GM18502 (cell line): ENCODE data around the gene MEIS2.

Experiments
- ATAC-seq: cut with Tn5 transposase; IDR thresholded peaks from one replicate; pipeline ENCODE4 v1.9.1; 2021; ENCODE audit warnings: mild to moderate bottlenecking; ENCODE audit not compliant: unreplicated experiment, poor library complexity

Gene MEIS2

DNA sequence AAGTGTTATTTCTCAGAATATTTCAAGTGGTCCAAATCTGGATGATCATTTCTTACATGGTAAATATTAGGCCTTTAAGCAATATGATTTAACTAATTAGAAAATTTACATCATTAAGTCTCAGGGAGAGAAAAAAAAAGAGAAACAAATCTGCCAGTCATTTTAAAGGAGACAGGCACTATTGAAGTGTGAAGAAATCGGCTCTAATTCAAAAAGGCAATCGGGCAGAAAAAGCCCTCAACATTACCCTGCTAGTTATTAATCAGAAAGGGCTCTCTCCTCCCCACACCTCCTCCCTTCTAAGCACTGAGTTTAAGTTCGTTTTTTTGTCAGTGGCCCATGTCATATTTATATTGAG lies 215.9 kb downstream of the MEIS2 start:
- ATAC-seq, result no peak

DNA sequence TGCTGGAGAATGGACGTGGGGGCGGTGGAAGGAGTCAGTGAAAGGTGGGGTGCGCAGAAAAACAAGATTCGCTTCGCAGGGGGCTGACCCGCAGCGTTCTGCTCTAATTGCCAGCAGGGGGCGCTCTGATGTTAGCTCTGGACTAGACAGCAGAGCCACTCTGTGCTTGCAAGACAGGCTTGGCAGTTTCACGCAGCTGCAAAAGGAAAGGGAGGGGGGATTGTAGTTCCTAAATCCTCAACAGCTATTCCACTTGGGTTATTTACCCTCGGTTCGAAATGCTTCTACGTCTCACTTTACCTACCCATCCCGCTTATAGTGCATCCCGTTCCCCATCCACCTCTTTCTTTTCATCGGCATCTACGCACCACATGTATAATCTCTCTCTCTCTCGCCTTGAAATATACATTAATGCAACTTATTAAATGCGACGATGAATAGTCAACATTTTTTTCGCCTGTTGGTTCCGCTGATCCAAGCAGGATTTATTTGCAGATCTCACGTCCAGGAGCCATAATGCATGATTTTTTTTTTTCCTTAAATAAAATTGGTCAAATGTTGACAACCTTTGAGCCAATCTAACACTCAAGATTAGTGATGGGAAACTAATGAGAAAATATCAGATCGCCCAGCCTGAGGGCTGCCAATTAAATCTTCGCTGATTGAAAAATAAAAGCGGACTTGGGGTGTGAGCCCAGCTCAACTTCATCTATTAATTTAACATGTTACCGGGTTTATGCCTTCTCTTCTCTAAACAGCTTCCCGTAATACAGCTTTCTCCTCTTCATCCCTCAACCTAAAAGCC lies 216.4 kb downstream of the MEIS2 start:
- peak; percentile 92 for ATAC-seq

DNA sequence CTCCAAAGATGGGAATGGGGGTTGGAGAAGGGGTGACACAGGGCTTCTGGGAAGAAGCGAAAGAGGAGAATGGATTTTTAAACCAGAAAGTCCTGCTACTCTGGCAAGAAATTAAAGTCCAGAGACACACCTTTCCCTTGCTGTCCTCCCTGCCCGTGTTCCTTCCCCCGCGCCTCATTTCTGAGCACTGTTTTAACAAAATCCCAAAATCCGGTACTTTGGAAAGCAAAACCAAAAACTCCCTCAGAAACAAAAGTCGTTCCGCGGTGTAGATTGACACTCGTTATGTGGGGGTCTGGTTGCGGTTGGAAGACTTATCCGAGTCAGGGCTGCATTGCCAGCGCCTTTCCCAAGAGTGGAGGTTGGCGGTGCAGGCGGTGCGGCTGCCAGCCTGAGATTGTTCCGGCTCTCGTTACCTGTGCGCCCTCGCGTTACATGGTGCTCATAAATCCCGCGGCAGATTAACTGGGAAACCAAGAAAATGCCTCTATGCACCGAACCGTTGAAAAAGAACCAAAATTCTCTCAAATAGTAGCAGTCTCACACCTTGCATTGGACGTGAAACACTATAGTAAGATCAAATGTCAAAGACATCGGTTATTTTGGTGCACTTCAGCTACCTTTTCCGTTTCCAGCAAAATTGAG lies 217.7 kb downstream of the MEIS2 start:
- ATAC-seq, result no peak

DNA sequence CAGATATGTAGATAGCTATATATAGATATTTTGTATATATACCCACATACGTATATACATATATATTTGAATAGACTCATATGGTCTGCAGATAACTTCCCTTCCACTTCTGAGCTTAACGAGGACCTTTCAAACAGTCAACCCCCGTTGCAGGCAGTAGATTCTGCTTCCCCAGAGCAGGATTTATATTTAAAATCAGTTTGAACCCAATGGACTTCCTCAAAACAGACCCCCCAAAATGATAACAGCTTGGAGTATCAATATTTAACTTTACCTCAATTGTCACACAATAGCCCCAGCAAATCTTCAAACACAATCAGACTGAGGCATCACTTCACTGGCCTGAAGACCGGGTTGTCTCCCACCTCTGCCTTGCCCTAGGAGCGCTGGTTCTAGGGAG lies 218.3 kb downstream of the MEIS2 start:
- no peak for ATAC-seq

DNA sequence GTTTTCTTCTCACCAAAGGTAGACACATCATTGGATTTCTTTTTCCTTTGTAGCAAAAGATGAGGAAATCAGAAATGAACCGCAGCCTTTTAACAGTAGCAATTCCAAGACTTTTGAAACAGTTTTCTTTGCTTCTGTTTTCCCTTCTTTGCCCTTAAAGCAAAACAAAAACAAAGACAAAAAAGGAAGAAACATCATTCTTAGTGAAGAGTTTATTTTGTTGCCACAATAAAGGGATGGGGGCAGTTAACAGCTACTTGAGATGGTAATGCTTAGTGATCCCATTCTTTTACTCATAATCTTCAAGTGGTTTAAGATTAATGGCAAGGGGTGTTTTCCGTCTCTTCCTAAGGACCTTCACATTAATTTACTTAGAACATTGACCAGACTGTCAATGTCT lies 218.8 kb downstream of the MEIS2 start:
- ATAC-seq, result no peak

DNA sequence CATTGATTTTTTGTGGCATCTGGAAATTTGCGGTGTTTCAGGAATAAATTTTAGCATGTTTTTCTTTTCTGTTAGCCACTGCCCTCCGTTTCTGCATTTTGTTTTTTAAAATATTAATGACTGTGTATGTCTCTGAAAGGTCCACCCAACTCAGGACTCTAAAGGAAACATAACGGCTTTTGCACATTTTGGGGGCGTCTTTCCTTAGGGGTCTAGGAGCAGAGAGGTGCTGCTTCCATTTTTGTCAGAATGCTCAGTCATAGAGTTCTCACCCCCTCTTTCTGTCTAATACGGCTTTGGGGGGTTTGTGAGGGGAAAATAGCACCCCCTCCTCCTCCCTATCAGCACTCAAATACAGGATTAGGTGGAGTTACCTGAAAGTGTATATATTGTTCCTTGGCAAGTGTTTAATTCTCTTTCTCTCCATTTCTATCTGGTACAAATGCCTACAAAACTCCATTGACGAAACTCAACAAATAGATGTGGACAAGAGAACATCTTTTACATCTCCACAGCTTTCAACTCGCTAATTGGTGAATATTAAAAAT lies 219.4 kb downstream of the MEIS2 start:
- no peak for ATAC-seq

DNA sequence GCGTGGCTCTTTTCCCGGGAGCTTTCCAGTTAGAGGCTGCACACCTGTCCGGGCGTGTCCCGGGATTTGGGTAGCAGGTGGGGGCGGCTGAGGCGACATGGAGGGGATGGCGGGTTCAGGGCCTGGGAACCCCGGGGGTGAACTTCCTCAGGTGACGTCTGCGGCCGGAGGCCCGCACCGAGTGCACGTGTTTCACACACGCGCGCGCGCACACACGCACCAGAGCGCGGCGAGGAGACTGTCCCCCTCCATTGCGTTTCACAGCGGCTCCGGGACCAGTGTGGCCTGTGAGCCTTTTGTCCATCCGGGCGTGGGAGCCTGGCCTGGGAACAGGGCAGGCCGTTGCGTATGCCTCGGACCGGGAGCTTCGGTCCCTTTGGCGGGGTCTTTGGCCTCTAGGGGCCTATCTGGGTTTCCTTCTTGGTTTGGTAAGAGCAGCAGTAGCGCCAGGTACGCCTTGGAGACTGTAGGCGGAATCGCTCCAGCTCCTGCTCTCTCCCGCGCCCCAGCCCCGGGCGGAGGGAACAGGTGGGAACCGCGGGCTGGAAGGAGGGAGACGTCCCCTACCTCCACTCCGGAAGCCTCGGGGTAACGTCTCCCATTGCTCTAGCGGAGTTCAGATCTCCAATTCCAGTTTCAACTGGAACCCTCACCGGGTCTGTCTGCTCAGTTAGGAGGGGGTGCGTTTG lies 220.0 kb downstream of the MEIS2 start:
- ATAC-seq, result no peak

DNA sequence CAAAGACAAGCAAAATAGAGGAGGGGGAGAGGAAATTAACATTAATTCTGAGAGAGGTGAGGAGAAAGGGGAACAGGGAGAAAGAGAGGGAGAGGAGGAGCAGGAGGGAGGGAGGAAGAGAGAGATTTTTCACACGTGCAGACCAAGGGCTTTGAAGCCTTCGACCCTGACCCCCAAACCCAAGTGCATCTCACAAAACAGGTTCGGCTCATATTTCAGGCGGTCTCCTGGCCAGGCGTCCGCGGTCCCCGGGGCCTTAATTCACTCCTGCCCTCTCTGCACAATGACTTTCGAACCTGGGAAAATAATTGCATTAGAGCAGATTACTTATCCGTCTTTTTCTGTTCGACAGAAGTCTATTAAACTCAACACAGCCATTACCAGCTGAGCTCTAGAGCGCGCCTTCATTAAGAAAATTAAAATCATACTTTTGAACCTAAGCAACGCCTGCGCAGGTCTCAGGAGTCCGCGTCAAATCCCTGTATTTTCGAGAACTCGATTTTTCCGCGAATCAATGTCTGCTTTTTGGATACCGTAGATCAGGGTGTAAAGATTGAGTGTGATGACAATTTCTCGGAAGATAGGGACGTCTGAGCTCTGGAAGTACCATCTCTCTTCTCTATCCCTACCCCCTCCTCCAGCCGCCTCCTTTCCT lies 220.7 kb downstream of the MEIS2 start:
- no peak for ATAC-seq

DNA sequence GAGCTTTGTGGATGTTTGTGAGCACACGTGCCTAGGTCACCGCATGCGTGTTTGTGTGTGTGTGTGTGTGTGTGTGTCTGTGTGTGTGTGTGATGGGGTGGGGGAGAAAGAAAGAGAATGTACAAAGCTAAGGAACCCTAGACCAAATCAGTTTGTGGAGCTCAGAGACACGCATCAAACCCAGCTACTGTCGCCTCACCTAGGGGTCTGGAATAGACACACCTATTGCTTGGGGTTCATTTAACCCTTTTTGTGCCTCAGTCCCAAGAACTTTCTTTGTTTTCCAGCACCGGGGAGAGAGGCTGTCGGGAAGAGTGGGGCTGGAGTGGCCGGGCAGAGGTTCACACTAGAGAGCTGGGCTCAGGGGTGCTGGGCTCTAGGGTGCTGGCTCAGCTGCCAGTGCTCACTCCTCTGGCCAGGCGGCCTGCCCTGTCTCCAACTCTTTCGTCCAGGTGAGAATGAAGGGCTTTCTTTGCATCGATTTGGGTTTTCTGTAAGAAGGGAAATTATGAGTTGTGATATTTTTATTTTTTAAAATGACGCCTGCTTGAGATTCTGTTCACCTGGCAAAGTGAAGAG lies 221.6 kb downstream of the MEIS2 start:
- ATAC-seq, result no peak

DNA sequence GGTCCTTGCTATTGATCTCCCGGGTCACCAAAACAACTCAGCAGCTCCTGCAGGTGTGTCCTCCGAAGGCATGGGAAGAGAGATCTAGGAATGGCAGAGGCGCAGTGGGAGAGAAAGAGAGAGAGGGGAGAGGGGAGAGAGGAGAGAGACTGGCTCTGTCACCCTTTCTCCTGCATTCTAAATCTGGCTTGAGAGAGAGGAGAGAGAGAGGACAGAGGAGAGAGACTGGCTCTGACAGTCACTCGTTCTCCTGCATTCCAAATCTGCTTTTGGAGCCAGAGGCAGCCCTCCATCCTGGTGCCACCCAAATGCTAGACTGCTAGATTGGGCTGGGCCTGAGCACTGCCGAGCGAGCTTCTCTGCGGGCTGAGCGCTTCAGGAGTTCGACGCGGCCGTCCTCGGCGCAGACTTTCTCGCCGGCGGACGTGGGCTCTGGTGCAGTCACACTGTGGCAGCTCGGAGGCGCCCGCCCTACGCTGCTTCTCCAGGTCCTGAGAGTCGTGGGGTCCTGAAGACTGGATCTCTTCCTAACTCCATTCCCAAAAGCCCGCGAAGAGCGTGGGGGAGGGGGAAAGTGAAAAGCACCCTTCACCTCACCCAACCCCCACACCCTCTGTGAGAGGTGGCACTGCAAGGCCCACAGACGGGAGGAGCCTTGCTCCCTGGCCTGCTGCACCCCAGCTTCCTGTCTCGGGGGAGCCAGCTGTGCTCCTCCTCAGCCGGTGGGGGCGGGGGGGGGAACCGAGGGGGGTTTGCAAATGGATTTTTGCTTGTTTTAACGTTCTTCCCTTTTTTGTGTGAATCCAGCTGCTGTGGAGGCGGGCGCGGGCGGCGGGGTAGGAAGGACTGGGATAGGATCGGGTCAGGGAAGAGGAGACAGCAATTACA lies 222.3 kb downstream of the MEIS2 start:
- ATAC-seq, result no peak

DNA sequence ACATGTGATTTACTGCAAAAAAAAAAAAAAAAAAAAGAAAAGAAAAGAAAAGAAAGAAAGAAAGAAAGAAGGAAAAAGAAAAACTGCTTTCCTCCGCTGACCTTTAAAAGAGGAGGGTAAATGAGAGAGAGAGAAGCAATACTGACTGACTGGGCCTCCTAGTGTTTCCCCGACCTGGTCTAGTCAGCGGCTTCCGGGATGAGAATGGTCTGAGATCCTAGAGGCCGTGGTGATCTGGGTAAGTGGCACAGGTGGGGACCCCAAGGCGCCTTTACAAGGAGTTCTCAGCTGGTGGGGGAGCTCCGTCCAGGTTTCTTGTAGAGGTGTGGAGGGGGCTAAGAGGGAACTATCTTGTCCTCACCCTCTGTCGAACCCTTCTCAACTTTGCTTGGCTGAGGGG lies 223.1 kb downstream of the MEIS2 start:
- no peak for ATAC-seq

DNA sequence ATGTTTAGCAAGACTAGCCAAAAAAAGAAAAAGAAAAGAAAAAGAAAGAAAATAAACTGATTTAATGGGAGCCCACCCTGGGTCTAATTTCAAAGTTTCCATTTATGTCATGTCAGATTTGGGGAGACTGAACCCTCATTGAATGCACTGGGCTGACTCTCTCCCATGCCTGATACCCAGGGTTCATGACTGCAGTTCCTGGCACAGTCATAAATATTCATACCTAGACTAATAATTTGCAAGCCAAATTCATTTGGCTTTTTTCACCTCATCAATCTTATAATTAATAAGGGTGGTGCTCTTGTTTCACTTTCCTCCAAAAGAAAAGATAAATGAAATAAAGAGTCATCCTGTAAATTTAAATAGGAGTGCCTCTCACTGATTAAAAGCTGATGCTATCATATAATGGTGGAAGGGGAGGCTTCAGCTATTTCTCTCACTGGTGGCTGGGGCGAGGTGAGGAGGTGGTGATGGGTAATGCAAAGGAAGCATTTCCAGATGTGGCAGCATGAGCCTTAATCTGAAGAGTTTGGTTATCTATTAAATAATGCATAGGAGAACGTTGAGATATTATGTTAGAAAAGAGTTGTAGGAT lies 224.5 kb downstream of the MEIS2 start:
- ATAC-seq, result no peak

DNA sequence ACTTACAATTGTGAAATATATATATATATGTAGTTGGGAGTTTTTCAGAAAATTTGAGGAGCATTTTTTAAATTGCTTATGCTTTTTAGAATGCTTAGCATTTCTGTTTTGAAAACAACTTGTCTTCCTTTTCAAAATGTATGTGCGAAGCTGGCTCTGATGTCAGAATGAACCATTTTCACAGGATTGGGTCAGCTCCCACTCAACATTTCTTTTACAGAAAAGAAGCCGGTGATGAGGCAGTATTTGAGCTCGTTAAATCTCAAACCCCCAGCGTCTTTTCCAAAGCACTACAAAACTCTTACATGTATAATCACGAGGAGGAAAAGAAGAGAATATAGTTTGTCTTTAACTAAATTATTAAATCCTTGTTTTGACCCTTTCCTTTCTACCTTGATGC lies 225.4 kb downstream of the MEIS2 start:
- no peak for ATAC-seq

DNA sequence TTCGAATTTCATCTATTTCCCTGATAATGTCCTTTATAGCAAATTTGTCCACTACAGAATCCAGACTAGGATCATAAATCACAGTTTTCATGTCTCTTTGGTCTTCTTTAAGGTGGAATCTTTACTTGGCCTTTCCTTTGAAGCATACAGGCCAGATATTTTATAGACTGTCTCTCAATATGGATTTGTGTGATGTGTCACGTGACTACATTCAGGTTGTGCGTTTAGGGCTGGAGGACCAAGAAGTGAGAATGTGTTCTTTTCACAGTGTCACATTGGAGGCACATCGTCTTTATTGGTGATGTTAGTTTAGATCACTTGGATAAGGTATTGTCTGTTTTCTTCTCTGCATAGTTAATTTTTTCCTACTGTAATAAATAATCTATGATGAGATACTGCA lies 232.9 kb downstream of the MEIS2 start:
- ATAC-seq, result no peak

DNA sequence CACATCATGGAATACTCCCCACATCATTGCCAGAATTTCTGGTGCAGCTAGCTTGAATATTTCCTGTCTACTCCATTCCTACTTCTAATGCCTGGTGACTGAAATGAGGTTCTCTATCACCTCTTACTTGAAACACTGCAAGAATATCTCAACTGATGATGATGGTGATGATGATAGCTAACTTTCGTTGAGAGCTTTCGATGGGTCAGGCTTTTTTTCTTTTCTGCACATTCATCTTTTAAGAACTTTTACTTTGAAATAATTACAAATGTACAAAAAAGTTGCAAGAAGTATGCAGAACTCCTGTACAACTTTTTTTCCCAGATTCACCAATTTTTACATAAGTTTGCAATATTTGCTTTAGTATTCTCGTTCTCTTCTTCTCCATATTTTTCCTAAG lies 233.5 kb downstream of the MEIS2 start:
- ATAC-seq, result no peak

DNA sequence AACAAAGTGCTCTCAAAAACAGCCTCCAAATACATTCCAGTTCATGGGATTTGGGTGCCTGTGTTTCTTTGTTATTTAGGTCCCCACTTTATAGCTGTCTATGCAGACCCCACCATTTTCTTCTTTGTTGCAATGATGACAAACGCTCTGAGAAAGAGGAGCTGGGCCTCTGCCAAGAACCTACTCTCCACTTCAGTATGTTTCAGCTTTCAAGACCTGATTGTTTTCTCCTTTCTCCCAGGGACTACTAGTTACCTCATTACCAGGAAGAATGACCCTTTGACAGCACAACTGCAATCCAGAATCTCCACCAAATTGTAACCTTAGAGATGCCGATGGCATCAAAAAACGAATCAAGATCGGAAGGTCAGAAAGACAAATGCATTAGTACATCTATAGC lies 236.8 kb downstream of the MEIS2 start:
- ATAC-seq, result no peak

DNA sequence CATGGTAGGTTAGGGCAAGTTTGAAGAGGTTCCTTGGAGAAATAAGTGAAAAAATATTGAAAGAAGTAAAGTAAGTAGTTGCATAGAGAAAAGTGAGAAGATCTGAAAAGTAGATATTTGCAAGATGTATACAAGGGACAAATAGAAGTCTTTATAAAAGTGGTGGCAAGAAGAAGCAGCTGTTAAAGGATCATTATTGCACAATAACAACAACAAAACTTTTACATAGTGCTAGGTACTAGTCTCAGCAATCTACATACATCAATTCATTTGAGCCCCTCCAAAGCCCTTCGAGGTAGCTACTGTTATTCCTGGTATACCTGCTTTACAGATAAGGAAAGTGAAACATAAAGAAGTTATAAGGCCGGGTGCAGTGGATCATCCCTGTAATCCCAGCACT lies 239.6 kb downstream of the MEIS2 start:
- no peak for ATAC-seq

DNA sequence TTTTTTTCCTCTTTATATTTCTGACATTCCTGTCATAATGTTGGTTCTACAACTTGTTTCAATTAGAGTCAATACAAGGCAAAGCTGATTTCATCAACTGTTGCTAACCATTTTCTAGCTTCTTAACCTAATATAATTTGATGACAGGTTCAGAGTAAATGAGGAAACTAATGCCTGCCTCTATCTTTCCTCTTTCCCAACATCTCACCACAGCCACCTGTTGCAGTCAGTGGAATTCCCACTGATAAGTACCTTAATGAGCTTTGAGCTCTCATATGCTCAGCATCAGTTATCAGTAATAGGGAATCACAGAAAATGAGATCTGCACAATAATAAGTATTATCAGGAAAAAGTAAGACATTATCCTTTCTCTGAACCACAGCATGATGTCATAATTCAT lies 241.9 kb downstream of the MEIS2 start:
- ATAC-seq, result no peak

DNA sequence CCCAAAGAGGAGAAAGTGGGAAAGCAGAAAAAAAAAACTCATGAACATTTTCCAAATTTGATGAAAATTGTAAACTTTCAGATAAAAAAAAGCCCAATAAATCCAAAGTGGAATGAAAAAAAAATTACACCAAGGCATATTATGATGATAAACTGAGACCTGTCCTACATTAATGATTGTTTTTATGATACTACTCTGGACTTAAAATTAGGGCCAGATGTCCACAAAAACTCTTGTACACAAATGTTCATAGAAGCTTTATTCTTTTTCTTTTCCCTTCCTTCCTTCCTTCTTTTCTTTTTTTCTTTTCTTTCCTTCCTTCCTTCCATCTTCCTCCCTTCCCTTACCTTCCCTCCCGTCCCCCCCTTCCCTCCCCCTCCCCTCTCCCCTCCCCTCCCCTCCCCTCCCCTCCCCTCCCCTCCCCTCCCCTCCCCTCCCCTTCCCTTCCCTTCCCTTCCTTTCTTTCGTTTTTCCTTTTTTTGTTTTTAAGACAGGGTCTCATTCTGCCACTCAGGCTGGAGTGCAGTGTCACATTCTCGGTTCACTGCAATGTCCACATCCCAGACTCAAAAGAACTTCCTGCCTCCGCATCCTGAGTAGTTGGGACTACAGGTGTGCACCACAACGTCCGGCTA lies 243.9 kb downstream of the MEIS2 start:
- no peak for ATAC-seq
